Endothelial cell of umbilical vein (primary cell): Measurements from ENCODE around the gene GATA2. TPM values are rescaled to one million over a fixed set of nuclear protein-coding genes. Genes with fewer than 3 reads are reported as not detected.

Experiments
- BruUV-seq: library from RNA; stranded (reverse); fragments of 400-500 nt; replicated peaks from 2 replicates; lab custom pipeline; 2021; lab: Mats Ljungman, UMichigan
- CTCF ChIA-PET: fragments of 300-600, 350-600 bp; sonication (Branson Sonifier 250); formaldehyde crosslinking; loops from one replicate; lab custom pipeline; 2021; ENCODE audit warnings: antibody characterized with exemption, inconsistent platforms; lab: Charles Lee
- POLR2A ChIA-PET: fragments of 300-600, 350-600 bp; sonication (Branson Sonifier 250); formaldehyde crosslinking; loops from one replicate; lab custom pipeline; 2021; ENCODE audit warnings: antibody characterized with exemption, inconsistent platforms; lab: Charles Lee
- DNase-seq: peaks from one replicate; pipeline ENCODE4 v3.0.0-alpha.2; 2011; ENCODE audit warnings: low read depth, low spot score
- FAIRE-seq: peaks from 2 replicates; lab custom pipeline; 2011; peaks lifted over from hg19 to GRCh38; lab: Jason Lieb, UNC
- H2AFZ ChIP-seq: 2 replicates; pipeline ENCODE4 v1.6.0; 2012; ENCODE audit warnings: low read depth, low read length, control low read depth, inconsistent platforms
- H3K27ac ChIP-seq: 2 replicates; pipeline ENCODE4 v1.5.1; 2011; ENCODE audit warnings: low read depth, mild to moderate bottlenecking, control low read depth, low read length, moderate library complexity; ENCODE audit not compliant: insufficient read depth
- H3K27me3 ChIP-seq, 2 experiments: 2 replicates each; pipeline versions ENCODE4 v1.6.0 to v1.6.1; 2011; ENCODE audit warnings: low read length in 2 of 2, mixed read lengths in 1 of 2; ENCODE audit not compliant: control insufficient read depth in 2 of 2, insufficient read depth in 2 of 2
- H3K36me3 ChIP-seq, 2 experiments: 2 replicates in 1 of 2; 3 replicates in 1 of 2; pipeline ENCODE4 v1.5.1; 2011; ENCODE audit warnings: low read length in 2 of 2, mild to moderate bottlenecking in 1 of 2, moderate library complexity in 1 of 2; ENCODE audit not compliant: control insufficient read depth in 2 of 2, insufficient read depth in 2 of 2; ENCODE audit errors: extremely low read depth in 1 of 2
- H3K4me1 ChIP-seq: 3 replicates; pipeline ENCODE4 v1.5.1; 2011; ENCODE audit warnings: mild to moderate bottlenecking, low read length; ENCODE audit not compliant: control insufficient read depth, insufficient read depth; ENCODE audit errors: extremely low read depth
- H3K4me2 ChIP-seq: 2 replicates; pipeline ENCODE4 v1.6.1; 2011; ENCODE audit warnings: low read length, control low read depth, mixed read lengths; ENCODE audit not compliant: insufficient read depth
- H3K4me3 ChIP-seq, 3 experiments: fragments of 200-600 bp in 1 of 3; sonication (generic), shearing (Covaris generic) in 1 of 3; replicated peaks in 1 of 3; 2 replicates each; pipeline ENCODE4 v1.5.1; 2011 to 2016; ENCODE audit warnings: control low read depth in 3 of 3, low read length in 3 of 3, mild to moderate bottlenecking in 2 of 3, inconsistent platforms in 1 of 3, low read depth in 1 of 3, moderate library complexity in 1 of 3; ENCODE audit not compliant: insufficient read depth in 1 of 3
- H3K79me2 ChIP-seq: 2 replicates; pipeline ENCODE4 v1.6.0; 2012; ENCODE audit warnings: low read length, inconsistent platforms; ENCODE audit not compliant: control insufficient read depth, insufficient read depth
- H3K9ac ChIP-seq: replicated peaks from 2 replicates; pipeline ENCODE3; 2011; ENCODE audit warnings: low read length, control low read depth; ENCODE audit not compliant: insufficient read depth; ENCODE audit errors: extremely low read depth
- H3K9me1 ChIP-seq: replicated peaks from 3 replicates; pipeline ENCODE4 v1.6.0; 2011; ENCODE audit warnings: mild to moderate bottlenecking, low read length; ENCODE audit not compliant: control insufficient read depth, insufficient read depth; ENCODE audit errors: extremely low read depth
- H3K9me3 ChIP-seq: replicated peaks from 2 replicates; pipeline ENCODE4 v1.5.1; 2012; ENCODE audit warnings: low read length, inconsistent platforms; ENCODE audit not compliant: control insufficient read depth, insufficient read depth
- H4K20me1 ChIP-seq: replicated peaks from 2 replicates; pipeline ENCODE3; 2011; ENCODE audit warnings: mild to moderate bottlenecking, low read length; ENCODE audit not compliant: control insufficient read depth, insufficient read depth; ENCODE audit errors: extremely low read depth
- CTCF ChIP-seq, 2 donors: IDR thresholded peaks; 1 replicate in 1 of 2; 2 replicates in 1 of 2; pipeline ENCODE4 v1.5.1; 2011; ENCODE audit warnings: low read length in 2 of 2, mild to moderate bottlenecking in 2 of 2, moderate library complexity in 2 of 2, control low read depth in 1 of 2, inconsistent platforms in 1 of 2, low read depth in 1 of 2; ENCODE audit not compliant: insufficient read depth in 1 of 2; ENCODE audit errors: extremely low read depth in 1 of 2
- EZH2 ChIP-seq: IDR thresholded peaks from 2 replicates; pipeline ENCODE4 v1.6.1; 2012; ENCODE audit warnings: borderline replicate concordance, low read depth, mild to moderate bottlenecking, moderate library complexity, low read length, inconsistent platforms; ENCODE audit not compliant: severe bottlenecking
- FOS ChIP-seq: IDR thresholded peaks from 2 replicates; pipeline ENCODE4 v1.6.1; 2011; ENCODE audit warnings: mild to moderate bottlenecking, low read length, moderate library complexity, borderline replicate concordance; ENCODE audit not compliant: insufficient read depth
- GATA2 ChIP-seq: IDR thresholded peaks from 2 replicates; pipeline ENCODE4 v1.7.0; 2011; ENCODE audit warnings: low read depth, mild to moderate bottlenecking, moderate library complexity, mixed read lengths, low read length; ENCODE audit not compliant: insufficient read length, insufficient read depth
- JUN ChIP-seq: IDR thresholded peaks from 2 replicates; pipeline ENCODE4 v1.6.1; 2011; ENCODE audit warnings: borderline replicate concordance, low read depth; ENCODE audit not compliant: insufficient read length, insufficient read depth
- MAX ChIP-seq: IDR thresholded peaks from 2 replicates; pipeline ENCODE4 v1.6.1; 2011; ENCODE audit not compliant: insufficient read depth, insufficient read length
- MYC ChIP-seq: IDR thresholded peaks from one replicate; pipeline ENCODE4 v1.6.1; 2011; ENCODE audit warnings: mild to moderate bottlenecking, low read depth, low read length
- POLR2A ChIP-seq: IDR thresholded peaks from 2 replicates; pipeline ENCODE4 v1.6.1; 2012; ENCODE audit warnings: low read depth, mild to moderate bottlenecking, control low read depth, low read length
- POLR2AphosphoS5 ChIP-seq: IDR thresholded peaks from 2 replicates; pipeline ENCODE4 v1.6.1; 2012; ENCODE audit warnings: low read depth, mild to moderate bottlenecking, control low read depth, low read length, moderate library complexity; ENCODE audit not compliant: insufficient read depth
- dilution Hi-C: fragments of 300-500 bp; cut with MboI; formaldehyde crosslinking; loops from one replicate; pipeline ENCODE4 v1.15.0; 2019; ENCODE audit warnings: low sequenced_read_pairs; ENCODE audit not compliant: extremely low pct_ligation_motif_present
- intact Hi-C: fragments of 100-400 bp; cut with micrococcal nuclease; formaldehyde crosslinking; loops from one replicate; pipeline ENCODE4 v1.10.0; 2022
- polyA plus RNA-seq, 4 experiments: library from polyadenylated mRNA; depleted of rRNA in 3 of 4; stranded (reverse) in 3 of 4; unstranded in 1 of 4; fragments of >200 nt; gene quantifications; 2 replicates each; pipeline versions ENCODE4 v1.2.1 to v1.2.3, GENCODE V29; 2011 to 2012; ENCODE audit warnings: missing spikeins in 1 of 4
- total RNA-seq: library from RNA; stranded (reverse); gene quantifications from 2 replicates; pipeline ENCODE4 v1.2.3, GENCODE V29; 2021

Gene GATA2
- total and polyA plus RNA-seq, 2 donors (not counting 3 experiments of a cell fraction or from before 2014, with no cell fraction given) = 28.8 to 62.2 TPM

DNA sequence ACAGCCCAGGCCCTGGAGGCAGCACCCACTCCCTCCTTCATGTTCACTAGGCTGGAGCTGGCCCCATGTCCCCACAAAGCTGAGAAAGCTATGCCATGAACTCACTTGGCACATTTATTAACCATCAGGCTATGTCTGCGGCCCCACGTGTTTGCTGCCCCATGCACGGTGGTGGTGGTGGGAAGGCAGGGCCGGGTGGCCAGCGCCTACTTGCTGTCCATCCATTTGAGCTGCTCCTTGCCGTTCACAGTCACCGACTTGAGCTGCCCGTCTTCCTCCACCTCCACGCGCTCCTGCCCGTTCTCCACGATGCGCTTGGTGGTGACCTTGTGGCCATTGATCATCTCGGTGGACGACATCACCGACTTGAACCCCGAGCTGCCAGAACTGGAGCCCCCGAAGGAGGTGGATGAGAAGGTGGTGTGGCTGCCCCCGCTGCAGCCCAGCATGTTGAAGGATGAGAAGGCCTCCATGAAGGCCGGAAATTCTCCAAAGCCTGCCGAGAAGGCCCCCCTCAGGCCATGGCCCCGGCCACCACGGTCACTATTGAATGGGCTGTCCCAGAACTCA, 30.6 kb downstream of the GATA2 start:
- no peak for FAIRE-seq
- no peaks in the 10 kb centered on the region for H3K9me3 ChIP-seq
- DNase-seq = no peak
- no peak overlapping the region for H3K27ac ChIP-seq
- no peak overlapping the region for H2AFZ ChIP-seq
- intact Hi-C loops = no loop called here
- no peaks in the 10 kb centered on the region for H3K4me1 ChIP-seq
- no TSS peak for BruUV-seq
- POLR2A ChIA-PET = no interaction called here
- H3K9ac ChIP-seq = no peak overlapping the region
- dilution Hi-C loops = no loop called here
- no peaks in the 10 kb centered on the region for H3K79me2 ChIP-seq
- no peaks in the 10 kb centered on the region for H4K20me1 ChIP-seq
- H3K9me1 ChIP-seq = no peaks in the 10 kb centered on the region
- CTCF ChIA-PET = interaction anchor here (1.0 to 1.6 kb wide), 3 partner anchors 12 to 122 kb away, joined by 3 to 5 read pairs (median 4); no protein-coding TSS in a partner anchor
- no peak overlapping the region for H3K4me2 ChIP-seq
- H3K36me3 ChIP-seq = no peaks in the 10 kb centered on the region
- peaks cover 6 to 13% of the 10 kb centered on the region in 2 experiments for H3K27me3 ChIP-seq
- TF ChIP-seq MAX (no peak), CTCF (IDR thresholded peaks at IDR 0.05; ENCODE audit: extremely low read depth in 1 of 2, insufficient read depth in 1 of 2, low read depth in 1 of 2, low read length in 2 of 2) (no peak), POLR2A (no peak), MYC (no peak), GATA2 (no peak), EZH2 (no peak), JUN (no peak), POLR2AphosphoS5 (no peak), FOS (no peak)
- H3K4me3 ChIP-seq = no peak overlapping the region
